HEK293T (cell line): Measurements from ENCODE around the gene CBX1.

Experiments
- CTCF ChIA-PET: fragments of 350-600 bp; formaldehyde crosslinking; extraction: SDS; loops from one replicate; lab custom pipeline; 2021; ENCODE audit warnings: antibody characterized with exemption, inconsistent platforms; lab: Yijun Ruan, JAX
- POLR2A ChIA-PET: fragments of 350-600 bp; formaldehyde crosslinking; extraction: SDS; loops from one replicate; lab custom pipeline; 2020; ENCODE audit warnings: antibody characterized with exemption, inconsistent platforms; lab: Yijun Ruan, JAX
- DNase-seq: peaks from one replicate; pipeline ENCODE4 v3.0.0; 2012; ENCODE audit warnings: mixed read lengths; ENCODE audit errors: extremely low spot score
- ARNT ChIP-seq: fragments of 450-650 bp; IDR thresholded peaks from 2 replicates; pipeline ENCODE4 v1.6.1; 2017; ENCODE audit warnings: mild to moderate bottlenecking
- BHLHE40 ChIP-seq: fragments of 450-650 bp; IDR thresholded peaks from 2 replicates; pipeline ENCODE4 v1.6.1; 2016; ENCODE audit warnings: mild to moderate bottlenecking, moderate library complexity, borderline replicate concordance
- CTBP1 ChIP-seq: fragments of 450-650 bp; IDR thresholded peaks from 2 replicates; pipeline ENCODE4 v1.6.1; 2016; ENCODE audit warnings: borderline replicate concordance
- ELF4 ChIP-seq: fragments of 450-650 bp; IDR thresholded peaks from 2 replicates; pipeline ENCODE4 v1.6.1; 2017; ENCODE audit warnings: antibody characterized with exemption
- FOXA1 ChIP-seq: fragments of 450-650 bp; IDR thresholded peaks from 2 replicates; pipeline ENCODE4 v1.6.1; 2016; ENCODE audit warnings: mild to moderate bottlenecking
- FOXK2 ChIP-seq: fragments of 450-650 bp; IDR thresholded peaks from 2 replicates; pipeline ENCODE4 v1.6.1; 2016; ENCODE audit warnings: mild to moderate bottlenecking
- FOXM1 ChIP-seq: fragments of 450-650 bp; IDR thresholded peaks from 2 replicates; pipeline ENCODE4 v1.6.1; 2017; ENCODE audit warnings: mild to moderate bottlenecking, borderline replicate concordance
- HDGF ChIP-seq: fragments of 450-650 bp; IDR thresholded peaks from 2 replicates; pipeline ENCODE4 v1.6.1; 2017; ENCODE audit warnings: antibody characterized with exemption, borderline replicate concordance
- L3MBTL2 ChIP-seq: fragments of 450-650 bp; conservative IDR thresholded peaks from 2 replicates; pipeline ENCODE4 v1.6.1; 2016; ENCODE audit warnings: mild to moderate bottlenecking
- LEF1 ChIP-seq: fragments of 450-650 bp; IDR thresholded peaks from 2 replicates; pipeline ENCODE4 v1.6.1; 2017; ENCODE audit warnings: mild to moderate bottlenecking, borderline replicate concordance
- NFRKB ChIP-seq: fragments of 450-650 bp; IDR thresholded peaks from 2 replicates; pipeline ENCODE4 v1.6.1; 2016; ENCODE audit warnings: mild to moderate bottlenecking, moderate library complexity
- PKNOX1 ChIP-seq: fragments of 450-650 bp; IDR thresholded peaks from 2 replicates; pipeline ENCODE4 v1.6.1; 2016
- SP1 ChIP-seq: fragments of 450-650 bp; IDR thresholded peaks from 2 replicates; pipeline ENCODE4 v1.6.1; 2017
- SUZ12 ChIP-seq: fragments of 450-650 bp; IDR thresholded peaks from 2 replicates; pipeline ENCODE4 v1.6.1; 2016; ENCODE audit warnings: mild to moderate bottlenecking
- TARDBP ChIP-seq: fragments of 450-650 bp; IDR thresholded peaks from 2 replicates; pipeline ENCODE4 v1.6.1; 2016
- ZNF384 ChIP-seq: fragments of 450-650 bp; IDR thresholded peaks from 2 replicates; pipeline ENCODE4 v1.6.1; 2016

The CBX1 gene

GRCh38 chr17:48066656-48067055, 34.6 kb downstream of the CBX1 start:
- DNase-seq, result no peak
- ChIA-PET CTCF (interaction anchor here (0.6 to 2.6 kb wide), 4 partner anchors 8 to 40 kb away, joined by 3 to 15 read pairs (median 4); no protein-coding TSS in a partner anchor), POLR2A (interaction anchor here (0.9 to 3.5 kb wide), 3 partner anchors 8 to 18 kb away, joined by 3 to 20 read pairs (median 7); partner anchors contain the start of gene NFE2L1)
- TF ChIP-seq CTBP1 (no peak), FOXM1 (no peak), LEF1 (no peak), ZNF384 (no peak), HDGF (no peak), FOXA1 (no peak), SUZ12 (no peak), NFRKB (no peak), ARNT (no peak), TARDBP (no peak), PKNOX1 (no peak), L3MBTL2 (no peak), FOXK2 (no peak), BHLHE40 (no peak), SP1 (no peak), ELF4 (no peak)

- ChIA-PET CTCF (interaction anchor here (0.6 kb wide), 1 partner anchor 40 kb away, joined by 5 read pairs; no protein-coding TSS in a partner anchor), POLR2A (interaction anchor here (0.9 to 3.5 kb wide), 3 partner anchors 8 to 18 kb away, joined by 3 to 20 read pairs (median 7); partner anchors contain the start of gene NFE2L1)
- TF ChIP-seq FOXK2 (no peak), L3MBTL2 (no peak), LEF1 (no peak), NFRKB (no peak), FOXA1 (no peak), PKNOX1 (no peak), ELF4 (no peak), HDGF (no peak), SUZ12 (no peak), SP1 (no peak), FOXM1 (no peak), BHLHE40 (no peak)
- DNase-seq, result no peak
Measured at GRCh38 chr17:48066192-48066591, 35.1 kb downstream of the CBX1 start.

- TF ChIP-seq PKNOX1, result no peak
- no peak for TF ChIP-seq BHLHE40
- TF ChIP-seq ELF4, result no peak
- POLR2A ChIA-PET, result interaction anchor here (2.8 to 3.5 kb wide), 2 partner anchors 11 to 16 kb away, joined by 7 to 20 read pairs; partner anchors contain the start of gene NFE2L1
- CTCF ChIA-PET, result interaction anchor here (0.6 to 1.8 kb wide), 2 partner anchors 10 to 39 kb away, joined by 3 to 6 read pairs; no protein-coding TSS in a partner anchor
- DNase-seq, result no peak
Measured at GRCh38 chr17:48064638-48065037, 36.6 kb downstream of the CBX1 start.

- TF ChIP-seq ELF4, result no peak
- TF ChIP-seq ARNT, result no peak
- no peak for TF ChIP-seq BHLHE40
- no peak for TF ChIP-seq PKNOX1
- no peak for TF ChIP-seq ZNF384
- DNase-seq, result no peak
- CTCF ChIA-PET, result interaction anchor here (1.1 to 1.8 kb wide), 2 partner anchors 18 to 36 kb away, joined by 4 to 8 read pairs; no protein-coding TSS in a partner anchor
Measured at GRCh38 chr17:48062273-48062672, 39.0 kb downstream of the CBX1 start.

GRCh38 chr17:48060249-48060648, 41.0 kb downstream of the CBX1 start:
- CTCF ChIA-PET, result no interaction called here
- TF ChIP-seq FOXA1, result no peak
- no peak for TF ChIP-seq TARDBP
- no peak for TF ChIP-seq ZNF384
- TF ChIP-seq ARNT, result no peak
- TF ChIP-seq SP1, result no peak
- TF ChIP-seq FOXM1, result no peak
- no peak for TF ChIP-seq HDGF
- no peak for TF ChIP-seq CTBP1
- no peak for TF ChIP-seq NFRKB
- no peak for TF ChIP-seq ELF4
- no peak for TF ChIP-seq BHLHE40
- TF ChIP-seq PKNOX1, result no peak
- TF ChIP-seq L3MBTL2, result no peak
- TF ChIP-seq FOXK2, result no peak
- no peak for DNase-seq
- POLR2A ChIA-PET, result interaction anchor here (7.0 kb wide), 1 partner anchor 12 kb away, joined by 64 read pairs; the partner anchor contains the start of gene NFE2L1

More at GRCh38 chr17:48062273-48062672, 39.0 kb downstream of the CBX1 start:
- POLR2A ChIA-PET, result interaction anchor here (2.8 to 7.0 kb wide), 2 partner anchors 8 to 14 kb away, joined by 7 to 64 read pairs; partner anchors contain the start of gene NFE2L1
